ENCODE data around the gene DAD1. TPM values are rescaled to one million over a fixed set of nuclear protein-coding genes. Genes with fewer than 3 reads are reported as not detected.

DAD1 gene
- total and polyA plus RNA-seq, 2 of the 8 experiments (the other 6 are each of a cell fraction or from before 2014, with no cell fraction given): 131 to 440 TPM

DNA sequence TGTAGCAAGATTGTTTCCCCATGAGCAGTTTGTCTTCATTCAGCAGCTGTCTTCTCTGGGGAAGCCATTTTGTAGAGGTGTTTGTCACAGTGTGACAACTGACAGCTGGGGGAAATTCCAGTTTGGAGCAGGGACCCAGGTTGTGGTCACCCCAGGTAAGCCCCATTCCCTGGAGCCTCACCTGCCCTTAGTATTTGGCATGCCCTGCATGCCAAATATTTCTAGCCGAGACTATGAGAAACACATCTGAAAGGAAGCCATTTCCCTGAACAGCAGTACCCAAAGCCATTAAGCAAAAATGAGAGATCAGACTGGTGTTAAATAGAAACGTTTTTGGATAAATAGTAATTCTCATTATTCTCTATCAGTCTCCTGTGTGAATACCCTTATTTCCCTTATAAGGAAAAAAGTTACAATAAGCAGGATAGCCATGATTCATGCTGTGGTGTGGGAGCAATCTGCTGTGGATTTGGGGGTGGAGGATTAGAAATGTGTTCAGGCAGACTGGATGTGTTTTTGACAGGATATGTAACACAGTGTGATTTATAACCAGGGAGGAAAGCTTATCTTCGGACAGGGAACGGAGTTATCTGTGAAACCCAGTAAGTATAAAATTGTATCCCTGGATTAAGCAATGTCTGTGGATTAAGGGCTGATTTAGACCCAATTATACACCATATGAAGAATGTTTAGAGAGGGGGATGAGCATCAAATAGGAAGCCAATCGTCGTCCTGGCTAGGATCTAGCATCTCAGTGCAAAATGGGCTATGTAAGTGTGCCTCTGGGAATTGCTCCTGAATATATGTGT is 68.9 kb downstream of the DAD1 start:
- H3K14ac ChIP-seq (ENCODE audit: insufficient read length): no peak overlapping the region
- no peak overlapping the region for H3K4me2 ChIP-seq (ENCODE audit: insufficient read depth in 1 of 2, low read depth in 2 of 2, low read length in 2 of 2)
- H2BK12ac ChIP-seq (ENCODE audit: low read depth, low read length): no peak overlapping the region
- no peak overlapping the region for H3K9ac ChIP-seq (replicated peaks in 1 of 4; ENCODE audit: extremely low read depth in 1 of 4, low read depth in 3 of 4, low read length in 3 of 4)
- no peaks in the 10 kb centered on the region; a peak in 1 of 7 replicates for H3K27me3 ChIP-seq (replicated peaks in 1 of 4; ENCODE audit: control insufficient read depth in 3 of 4, extremely low read depth in 1 of 4, insufficient read depth in 3 of 4, low read length in 3 of 4)
- H4K8ac ChIP-seq (ENCODE audit: extremely low read depth, insufficient read depth, low read length): no peak overlapping the region
- H3K23ac ChIP-seq (ENCODE audit: insufficient read length): no peak overlapping the region
- DNase-seq (ENCODE audit: low read depth in 1 of 2, low spot score in 2 of 2): no peak
- H4K91ac ChIP-seq (replicated peaks; ENCODE audit: insufficient read length, low read length): no peak overlapping the region
- H3K36me3 ChIP-seq (ENCODE audit: control insufficient read depth in 2 of 4, insufficient read depth in 4 of 4, low read length in 3 of 4): no peaks in the 10 kb centered on the region
- ChIA-PET POLR2A (ENCODE audit: partially characterized antibody) (no interaction called here), CTCF (ENCODE audit: partially characterized antibody) (interaction anchor here (1.0 to 1.4 kb wide), 3 partner anchors 10 to 36 kb away, joined by 3 to 4 read pairs (median 3); no protein-coding TSS in a partner anchor)
- no peak overlapping the region for H2BK20ac ChIP-seq (ENCODE audit: low read length)
- no peaks in the 10 kb centered on the region for H4K20me1 ChIP-seq (replicated peaks in 1 of 2; ENCODE audit: control insufficient read depth in 1 of 2, insufficient read depth in 2 of 2, low read length in 2 of 2)
- H3K79me2 ChIP-seq (ENCODE audit: control insufficient read depth in 1 of 2, insufficient read depth in 2 of 2, low read length in 2 of 2): no peaks in the 10 kb centered on the region
- H2BK15ac ChIP-seq (ENCODE audit: low read length): no peak overlapping the region
- no peak overlapping the region for H3K18ac ChIP-seq (ENCODE audit: extremely low read depth, low read length)
- H3K4me3 ChIP-seq (ENCODE audit: extremely low read depth in 1 of 4, insufficient read depth in 2 of 4, low read depth in 3 of 4, low read length in 4 of 4): no peak overlapping the region
- H3K56ac ChIP-seq (replicated peaks; ENCODE audit: insufficient read length, low read depth, low read length): no peak overlapping the region
- no peak overlapping the region; the same call in 1 of the 2 replicates for H2AFZ ChIP-seq (ENCODE audit: low read length)
- H2AK5ac ChIP-seq (ENCODE audit: low read depth, low read length): no peak overlapping the region
- H4K5ac ChIP-seq (ENCODE audit: insufficient read length, low read depth, low read length): no peak overlapping the region
- H2BK5ac ChIP-seq (ENCODE audit: low read depth, low read length): no peak overlapping the region
- no peak for FAIRE-seq
- no peak overlapping the region for H2BK120ac ChIP-seq (replicated peaks; ENCODE audit: low read depth, low read length)
- no peak overlapping the region for H3K4ac ChIP-seq (replicated peaks; ENCODE audit: insufficient read length, low read depth, low read length)
- no peaks in the 10 kb centered on the region for H3K23me2 ChIP-seq (ENCODE audit: low read depth, low read length)
- H3K79me1 ChIP-seq (ENCODE audit: low read depth, low read length): no peaks in the 10 kb centered on the region
- H3K4me1 ChIP-seq (replicated peaks in 1 of 4; ENCODE audit: control insufficient read depth in 3 of 4, insufficient read depth in 4 of 4, low read length in 3 of 4): no peaks in the 10 kb centered on the region
- H3K27ac ChIP-seq (ENCODE audit: low read depth, low read length): no peak overlapping the region
- 83% methylated on average over 6 of the region's 6 CpGs; no CpG with 5 or more reads in 1 of the 2 experiments for WGBS, 2 experiments (ENCODE audit: extremely low coverage in 1 of 2, insufficient coverage in 1 of 2, insufficient read length in 1 of 2, insufficient replicate concordance in 2 of 2, low coverage in 1 of 2, low lambda C conversion rate in 2 of 2, missing lambda C conversion rate in 1 of 2)
- H3K9me3 ChIP-seq (ENCODE audit: insufficient read depth in 2 of 2, low read depth in 1 of 2, low read length in 1 of 2): no peaks in the 10 kb centered on the region
- no peak for TF ChIP-seq ZNF274 (IDR thresholded peaks at IDR 0.05; ENCODE audit: borderline replicate concordance, extremely low read depth, low read length)
- no peak for TF ChIP-seq SP1 (IDR thresholded peaks at IDR 0.05; ENCODE audit: low read depth, low read length)
- TF ChIP-seq SP4 (IDR thresholded peaks at IDR 0.05; ENCODE audit: low read length): no peak
- TF ChIP-seq RBBP5 (IDR thresholded peaks at IDR 0.05; ENCODE audit: borderline replicate concordance, low read depth, low read length): no peak
- no peak for TF ChIP-seq KDM5A (IDR thresholded peaks at IDR 0.05; ENCODE audit: low read length)
- no peak for TF ChIP-seq TCF12 (IDR thresholded peaks at IDR 0.05; ENCODE audit: low read depth, low read length)
- no peak for TF ChIP-seq SIN3A (conservative IDR thresholded peaks at IDR 0.05 in 1 of 2, IDR thresholded peaks at IDR 0.05 in 1 of 2; ENCODE audit: low read depth in 1 of 2, low read length in 2 of 2)
- TF ChIP-seq RAD21 (IDR thresholded peaks at IDR 0.05 in 1 of 2, conservative IDR thresholded peaks at IDR 0.05 in 1 of 2; ENCODE audit: low read depth in 2 of 2, low read length in 2 of 2): no peak
- no peak for TF ChIP-seq CHD2 (IDR thresholded peaks at IDR 0.05; ENCODE audit: low read length)
- no peak for TF ChIP-seq NRF1 (IDR thresholded peaks at IDR 0.05; ENCODE audit: low read depth, low read length)
- no peak for TF ChIP-seq E2F6 (IDR thresholded peaks at IDR 0.05)
